ENCODE results near the gene SLC16A5.
"Not testable (repeated sequence)": the region's sequence is repeated elsewhere in the genome, so short reads cannot be mapped to it uniquely, and the experiment has no call there.

The SLC16A5 gene

GRCh38 chr17:75063626-75064025, 24.1 kb upstream of the SLC16A5 start:
- DNase-seq (ENCODE audit: extremely low read depth in 1 of 2, low read depth in 1 of 2) = no peak

GRCh38 chr17:75064040-75064439, 23.7 kb upstream of the SLC16A5 start:
- no peak for DNase-seq (ENCODE audit: extremely low read depth in 1 of 2, low read depth in 1 of 2)

GRCh38 chr17:75064460-75064859, 23.3 kb upstream of the SLC16A5 start:
- no peak for DNase-seq (ENCODE audit: extremely low read depth in 1 of 2, low read depth in 1 of 2)

GRCh38 chr17:75064867-75065561, 22.7 kb upstream of the SLC16A5 start:
- DNase-seq (ENCODE audit: extremely low read depth in 1 of 2, low read depth in 1 of 2) = no peak

GRCh38 chr17:75065562-75066151, 22.1 kb upstream of the SLC16A5 start:
- DNase-seq (ENCODE audit: extremely low read depth in 1 of 2, low read depth in 1 of 2) = no peak

- no peak for DNase-seq (ENCODE audit: extremely low read depth in 1 of 2, low read depth in 1 of 2)
Observed at GRCh38 chr17:75067856-75068255, 19.9 kb upstream of the SLC16A5 start.

- DNase-seq (ENCODE audit: extremely low read depth in 1 of 2, low read depth in 1 of 2) = no peak
Observed at GRCh38 chr17:75068750-75069149, 19.0 kb upstream of the SLC16A5 start.

GRCh38 chr17:75069783-75070182, 18.0 kb upstream of the SLC16A5 start:
- DNase-seq (ENCODE audit: extremely low read depth in 1 of 2, low read depth in 1 of 2) = no peak

- not testable (repeated sequence) for DNase-seq (ENCODE audit: extremely low read depth in 1 of 2, low read depth in 1 of 2)
Observed at GRCh38 chr17:75071478-75072271, 16.1 kb upstream of the SLC16A5 start.

- DNase-seq (ENCODE audit: extremely low read depth in 1 of 2, low read depth in 1 of 2) = not testable (repeated sequence)
Observed at GRCh38 chr17:75072909-75073308, 14.8 kb upstream of the SLC16A5 start.

- no peak for DNase-seq (ENCODE audit: extremely low read depth in 1 of 2, low read depth in 1 of 2)
Observed at GRCh38 chr17:75073618-75074047, 14.1 kb upstream of the SLC16A5 start.

- no peak for DNase-seq (ENCODE audit: extremely low read depth in 1 of 2, low read depth in 1 of 2)
Observed at GRCh38 chr17:75074532-75074931, 13.2 kb upstream of the SLC16A5 start.

GRCh38 chr17:75075597-75076336, 12.0 kb upstream of the SLC16A5 start:
- DNase-seq (ENCODE audit: extremely low read depth in 1 of 2, low read depth in 1 of 2) = no peak

- no peak for DNase-seq (ENCODE audit: extremely low read depth in 1 of 2, low read depth in 1 of 2)
Observed at GRCh38 chr17:75077072-75077495, 10.7 kb upstream of the SLC16A5 start.

- no peak for DNase-seq (ENCODE audit: extremely low read depth in 1 of 2, low read depth in 1 of 2)
Observed at GRCh38 chr17:75077496-75078283, 10.1 kb upstream of the SLC16A5 start.

- DNase-seq (ENCODE audit: extremely low read depth in 1 of 2, low read depth in 1 of 2) = no peak
Observed at GRCh38 chr17:75078284-75079022, 9.3 kb upstream of the SLC16A5 start.

- DNase-seq (ENCODE audit: extremely low read depth in 1 of 2, low read depth in 1 of 2) = no peak
Observed at GRCh38 chr17:75079023-75079373, 8.8 kb upstream of the SLC16A5 start.

GRCh38 chr17:75081611-75082540, 5.9 kb upstream of the SLC16A5 start:
- no peak for DNase-seq (ENCODE audit: extremely low read depth in 1 of 2, low read depth in 1 of 2)

- no peak for DNase-seq (ENCODE audit: extremely low read depth in 1 of 2, low read depth in 1 of 2)
Observed at GRCh38 chr17:75082683-75083082, 5.1 kb upstream of the SLC16A5 start.

Data from stimulated activated CD8-positive, alpha-beta memory T cell treated with anti-CD3 and anti-CD28 coated beads, Interleukin-7, amount 100 ng/mL, for 48 hours (primary cell).